GM12801 (cell line): ENCODE results near the gene MCM9.

Source experiments
- CTCF ChIP-seq: IDR thresholded peaks from one replicate; pipeline ENCODE4 v1.5.1; 2011; ENCODE audit warnings: control low read depth; ENCODE audit not compliant: insufficient read length; ENCODE audit errors: extremely low read depth

Gene MCM9

GRCh38 chr6:118862443-118862842, 72.5 kb downstream of the MCM9 start:
- no peak for TF ChIP-seq CTCF

- no peak for TF ChIP-seq CTCF
Measured at GRCh38 chr6:118860880-118861279, 74.1 kb downstream of the MCM9 start.

- TF ChIP-seq CTCF, result no peak
Measured at GRCh38 chr6:118860363-118860762, 74.6 kb downstream of the MCM9 start.

- TF ChIP-seq CTCF, result no peak
Measured at GRCh38 chr6:118859517-118860064, 75.4 kb downstream of the MCM9 start.

GRCh38 chr6:118856301-118856700, 78.7 kb downstream of the MCM9 start:
- TF ChIP-seq CTCF, result no peak

- TF ChIP-seq CTCF, result no peak
Measured at GRCh38 chr6:118853408-118853807, 81.6 kb downstream of the MCM9 start.

GRCh38 chr6:118844915-118845314, 90.0 kb downstream of the MCM9 start:
- TF ChIP-seq CTCF, result no peak
